HG03520 (cell line): ENCODE measurements around the gene SYT9.
"Not testable (repeated sequence)": the region's sequence is repeated elsewhere in the genome, so short reads cannot be mapped to it uniquely, and the experiment has no call there.

Source experiments
- ATAC-seq: cut with Tn5 transposase; IDR thresholded peaks from one replicate; pipeline ENCODE4 v1.9.1; 2021; ENCODE audit warnings: mild to moderate bottlenecking, moderate library complexity; ENCODE audit not compliant: unreplicated experiment

The SYT9 gene

DNA sequence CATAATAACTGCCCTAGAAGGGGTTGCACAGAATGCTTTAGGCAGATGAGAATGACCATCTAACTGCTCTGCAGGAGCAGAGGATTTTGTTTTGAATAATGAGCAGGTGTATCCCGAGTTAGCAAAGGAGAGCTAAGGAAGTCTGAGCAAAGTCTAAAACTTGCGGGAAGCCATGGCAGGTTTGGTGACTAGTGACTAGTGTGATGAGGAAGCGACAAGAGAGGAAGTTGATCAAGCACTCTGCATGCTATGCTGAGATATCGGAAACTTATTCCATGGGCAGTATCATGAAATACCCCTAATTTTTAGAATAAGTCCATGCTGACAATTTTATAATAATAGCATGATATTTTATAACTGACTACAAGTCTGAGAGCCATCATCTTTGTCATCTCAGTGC, 246.5 kb downstream of the SYT9 start:
- ATAC-seq = no peak

DNA sequence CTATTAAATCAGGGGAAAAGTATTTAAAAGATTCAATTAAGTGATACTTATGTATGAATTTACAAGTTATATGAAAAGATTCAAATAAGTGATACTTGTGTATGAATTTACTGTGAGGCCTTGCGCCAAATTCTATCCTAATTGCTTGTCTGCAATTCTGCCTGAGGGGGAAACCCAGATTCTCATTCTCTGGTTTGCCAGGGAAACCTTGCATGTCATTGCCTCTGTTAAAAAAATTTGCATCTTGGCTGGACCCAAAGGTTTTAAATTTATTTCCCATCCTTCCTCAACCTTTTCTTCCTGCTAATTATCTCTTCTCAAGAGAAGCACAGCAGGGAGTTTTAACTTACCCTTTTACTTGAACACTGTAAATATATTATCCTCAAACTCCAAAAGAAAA, 247.4 kb downstream of the SYT9 start:
- ATAC-seq = no peak

DNA sequence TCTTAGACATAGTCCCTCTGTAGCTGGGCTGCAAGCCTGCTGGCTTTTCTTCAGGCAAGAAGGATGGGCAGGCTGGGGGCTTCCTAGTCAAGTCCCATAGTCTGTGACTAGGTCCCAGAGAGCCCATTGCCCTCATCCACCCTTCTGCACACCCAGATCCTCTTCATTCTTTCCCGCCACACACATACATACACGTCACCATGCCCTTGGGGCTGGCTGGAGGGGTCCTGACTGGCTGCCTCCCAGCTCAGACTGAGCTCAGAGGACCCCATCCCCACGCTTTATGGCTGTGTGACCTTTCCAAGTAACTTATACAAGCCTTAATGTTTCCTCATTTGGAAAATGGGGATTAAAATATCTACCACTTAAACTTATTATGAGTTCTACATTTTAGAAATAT, 248.5 kb downstream of the SYT9 start:
- no peak for ATAC-seq

DNA sequence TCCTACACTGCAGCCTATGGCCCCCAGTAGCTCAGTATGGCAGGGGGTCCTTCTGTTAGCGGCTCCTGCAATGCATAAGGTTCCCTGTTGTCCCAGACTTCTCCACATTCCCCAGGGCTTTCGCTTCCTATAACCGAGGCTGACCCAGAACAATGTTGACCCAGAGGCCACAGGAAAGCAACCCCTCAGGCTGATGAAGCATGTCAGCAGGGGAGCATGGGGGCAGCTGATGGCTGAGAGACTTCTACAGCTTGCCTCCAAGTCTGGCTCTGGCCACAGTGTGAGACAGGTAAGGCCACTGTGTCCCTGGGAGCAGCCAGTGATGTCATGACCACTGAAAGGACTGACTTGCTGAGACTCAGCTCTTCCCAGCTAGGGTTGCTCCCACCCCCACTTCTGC, 249.5 kb downstream of the SYT9 start:
- ATAC-seq = no peak

DNA sequence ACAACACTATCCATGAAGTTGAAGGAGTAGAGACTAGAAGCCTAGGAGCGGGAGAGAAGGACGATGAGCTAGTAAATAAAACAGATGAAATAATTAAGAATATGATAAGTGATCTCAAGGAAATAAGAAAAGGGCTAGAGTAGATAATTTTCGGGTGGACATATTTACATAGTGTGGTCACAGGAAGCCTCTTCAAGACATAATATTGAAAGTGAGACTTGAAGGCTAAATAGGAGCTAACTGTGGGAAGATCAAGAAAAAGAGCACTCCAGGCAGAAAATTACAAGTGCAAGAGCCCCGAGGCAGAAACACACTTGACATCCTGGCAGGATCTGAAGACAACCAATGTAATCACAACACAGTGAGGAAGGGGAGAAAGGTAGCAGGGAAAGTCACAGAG, 250.2 kb downstream of the SYT9 start:
- ATAC-seq = no peak

DNA sequence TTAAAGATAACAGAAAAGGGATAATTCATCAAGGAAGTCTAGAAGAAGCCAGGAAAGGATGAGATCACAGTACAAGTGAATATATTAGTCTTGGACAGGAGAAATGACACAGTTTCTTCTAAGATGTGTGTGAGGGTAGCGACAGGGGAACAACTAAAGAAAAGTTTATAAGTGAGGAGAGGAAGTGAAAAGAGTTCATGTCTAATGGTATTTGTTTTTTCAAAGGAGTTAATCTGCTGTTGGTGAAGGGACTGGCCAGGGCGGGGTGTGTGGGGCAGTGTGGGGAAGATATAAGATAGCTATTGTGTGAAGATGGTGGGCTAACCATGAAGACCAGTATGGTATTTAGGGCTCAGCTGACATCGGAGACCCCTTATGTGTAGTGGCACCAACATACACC, 254.5 kb downstream of the SYT9 start:
- no peak for ATAC-seq

DNA sequence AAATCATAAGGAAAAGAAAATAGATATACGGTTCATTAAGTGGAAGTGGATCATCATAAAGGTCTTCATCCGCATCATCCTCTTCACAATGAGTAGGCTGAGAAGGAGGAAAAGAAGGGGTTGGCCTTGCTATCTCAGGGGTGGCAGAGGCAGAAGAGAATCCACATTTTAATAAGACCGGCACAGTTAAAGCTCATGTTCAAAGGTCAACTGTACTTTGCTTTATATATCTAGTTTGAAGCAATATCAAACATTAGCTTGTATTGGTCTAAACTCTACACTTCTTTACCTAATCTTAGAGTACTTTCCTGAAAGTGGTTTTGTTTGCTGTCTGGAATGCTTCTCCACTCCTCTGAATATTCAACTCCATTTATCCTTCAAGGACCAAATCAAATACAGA, 256.4 kb downstream of the SYT9 start:
- ATAC-seq = no peak

DNA sequence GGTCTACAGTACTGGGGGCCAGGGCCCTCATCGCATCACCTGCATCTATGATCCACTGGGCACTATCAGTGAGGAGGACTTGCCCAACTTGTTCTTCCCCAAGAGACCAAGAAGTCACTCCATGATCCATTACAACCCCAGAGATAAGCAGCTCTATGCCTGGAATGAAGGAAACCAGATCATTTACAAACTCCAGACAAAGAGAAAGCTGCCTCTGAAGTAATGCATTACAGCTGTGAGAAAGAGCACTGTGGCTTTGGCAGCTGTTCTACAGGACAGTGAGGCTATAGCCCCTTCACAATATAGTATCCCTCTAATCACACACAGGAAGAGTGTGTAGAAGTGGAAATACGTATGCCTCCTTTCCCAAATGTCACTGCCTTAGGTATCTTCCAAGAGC, 258.3 kb downstream of the SYT9 start:
- ATAC-seq = no peak

DNA sequence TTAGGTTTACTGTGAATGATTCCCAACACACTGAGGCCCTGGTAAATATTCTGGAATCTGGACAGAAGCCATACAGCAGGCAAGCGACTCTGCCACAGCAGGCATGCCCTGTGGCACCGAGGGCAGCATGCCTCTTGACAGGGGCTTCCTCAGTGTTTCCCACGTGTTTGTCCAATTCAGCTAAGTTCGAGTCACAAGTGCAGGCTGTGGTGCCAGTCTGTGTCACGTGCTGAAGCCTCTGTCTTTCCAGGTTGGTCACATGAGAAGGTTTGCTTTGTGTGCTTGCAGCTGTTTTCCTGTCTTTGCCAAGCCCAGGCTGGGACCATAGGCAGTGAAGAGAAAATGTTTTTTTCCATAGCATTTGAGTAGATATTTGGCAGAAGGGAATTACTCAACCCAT, 259.7 kb downstream of the SYT9 start:
- no peak for ATAC-seq

DNA sequence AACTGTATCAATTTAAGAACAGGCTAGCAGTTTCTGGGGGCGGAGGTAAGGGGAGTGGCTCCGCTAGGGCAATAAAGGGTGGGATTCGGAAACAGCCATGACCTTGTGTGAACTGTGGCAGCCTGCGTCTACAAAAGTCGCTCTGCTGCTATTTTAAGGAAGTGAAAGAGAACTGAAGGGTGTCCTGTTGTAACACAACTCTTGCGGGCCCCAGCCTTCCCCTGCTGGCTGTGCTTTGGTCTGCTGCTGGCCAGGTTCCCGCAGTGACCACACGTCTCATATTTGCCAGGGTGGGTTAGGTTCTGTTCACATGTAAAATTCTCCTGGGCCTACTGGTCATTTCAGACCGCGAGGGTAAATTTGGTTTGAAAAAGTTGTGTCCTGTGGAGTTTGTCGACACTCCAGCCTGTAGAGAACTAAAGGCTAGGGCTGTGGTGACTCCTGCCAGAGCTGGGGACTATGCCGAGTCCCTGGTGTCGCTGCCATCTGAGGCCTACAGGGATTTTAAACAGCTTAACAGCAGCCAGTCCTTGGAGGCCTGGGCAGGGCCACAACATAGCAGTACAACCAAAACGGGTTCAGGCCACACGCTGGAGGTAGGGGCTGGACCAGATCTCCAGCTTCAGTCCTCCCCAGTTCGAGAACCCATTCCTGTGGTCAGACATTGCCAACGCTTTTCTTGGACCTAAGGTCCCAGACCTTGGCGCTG, 261.0 kb downstream of the SYT9 start:
- peak; percentile 71 for ATAC-seq

DNA sequence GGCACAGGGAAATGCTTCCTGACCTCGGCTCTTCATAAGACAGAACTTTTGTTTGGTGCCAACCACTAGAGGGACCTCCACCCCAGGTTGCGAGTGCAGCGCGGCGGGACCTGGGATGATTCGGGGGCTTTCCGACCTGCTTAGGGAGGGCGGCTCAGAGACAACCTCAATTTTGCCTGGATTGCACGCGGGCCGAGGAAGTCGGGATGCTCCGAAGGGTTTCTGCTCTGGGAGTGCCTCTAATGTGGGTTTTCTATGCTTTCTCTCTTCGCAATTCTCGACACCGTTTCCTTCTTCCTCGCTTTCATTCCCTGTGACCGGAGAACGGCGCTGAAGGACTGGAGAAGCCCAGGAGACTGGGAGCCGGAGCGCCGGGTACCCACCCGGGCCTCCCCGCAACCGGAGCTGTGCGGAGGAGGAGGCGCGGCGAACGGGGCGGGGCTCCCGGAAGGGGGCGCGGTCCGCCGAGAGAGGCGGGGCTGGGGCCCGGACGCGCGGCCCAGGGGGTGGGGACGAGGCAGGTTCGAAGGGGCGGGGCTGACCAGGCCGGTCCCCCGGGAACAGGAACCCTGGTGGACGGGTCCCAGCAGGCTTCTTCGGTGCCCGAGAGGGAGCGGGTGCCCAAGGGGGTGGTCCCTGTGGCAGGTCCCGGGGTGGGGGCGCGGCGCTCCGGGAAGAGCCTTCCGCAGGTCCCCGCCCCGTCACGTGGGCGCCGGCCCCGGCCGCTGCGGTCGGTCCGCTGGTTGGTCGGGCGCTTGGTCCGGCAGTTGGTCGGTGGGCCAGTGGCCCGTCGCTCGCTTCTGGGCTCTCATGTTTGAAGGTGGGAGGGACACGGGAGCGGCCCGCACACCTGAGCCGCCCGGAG, 261.8 kb downstream of the SYT9 start, which contains the start of gene PPFIBP2:
Gene PPFIBP2, plus strand, starts transcription at position 766 of the 865 bp plus-strand sequence. CDS start 35,477 bp downstream, outside the sequence.
- peak; percentile 58 for ATAC-seq

DNA sequence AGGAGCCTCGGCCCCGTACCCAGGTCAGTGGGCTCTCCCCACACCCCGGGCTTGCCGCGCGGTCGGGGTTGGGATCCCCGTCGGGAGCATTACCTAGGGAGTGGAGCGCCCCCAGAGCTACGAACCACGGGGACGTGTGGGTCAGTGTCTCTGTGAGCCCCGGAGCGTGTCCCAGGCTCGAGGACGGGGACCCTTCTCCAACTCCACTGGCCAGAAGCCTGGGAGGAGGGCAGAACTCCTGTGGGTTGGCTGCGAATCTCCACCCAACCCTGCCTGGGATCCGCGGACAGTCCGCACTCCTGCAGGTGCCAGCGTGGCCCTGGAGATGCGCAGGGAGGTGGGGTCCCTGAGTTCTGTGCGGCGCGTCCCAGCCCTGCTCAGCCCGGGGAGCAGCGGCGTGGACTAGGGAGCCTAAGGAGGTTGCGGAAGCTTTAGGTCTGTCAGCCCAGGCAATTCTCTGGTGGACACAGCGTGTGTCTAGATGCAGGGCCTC, 262.4 kb downstream of the SYT9 start:
- no peak for ATAC-seq

DNA sequence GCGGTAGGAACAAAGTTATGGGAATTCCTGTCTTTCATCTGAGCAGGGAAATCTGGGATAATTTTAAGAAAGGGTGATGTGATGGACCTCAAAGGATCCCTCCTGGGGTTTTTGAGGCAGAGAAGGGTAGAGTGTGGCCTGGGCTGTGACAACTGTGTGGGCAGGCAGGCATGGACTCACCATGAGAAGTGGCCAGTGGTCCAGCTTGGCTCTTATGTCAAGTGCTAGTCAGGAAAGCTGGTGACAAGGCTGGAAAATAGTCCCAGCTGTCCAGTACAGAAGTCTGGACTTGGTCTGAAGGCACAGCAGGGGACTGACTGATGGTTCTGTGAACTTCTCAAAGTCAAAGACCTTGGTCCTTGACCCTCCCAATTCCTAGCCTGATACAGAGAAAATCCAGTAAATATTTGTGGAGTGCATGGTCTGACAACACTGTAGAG, 263.8 kb downstream of the SYT9 start:
- ATAC-seq = no peak

DNA sequence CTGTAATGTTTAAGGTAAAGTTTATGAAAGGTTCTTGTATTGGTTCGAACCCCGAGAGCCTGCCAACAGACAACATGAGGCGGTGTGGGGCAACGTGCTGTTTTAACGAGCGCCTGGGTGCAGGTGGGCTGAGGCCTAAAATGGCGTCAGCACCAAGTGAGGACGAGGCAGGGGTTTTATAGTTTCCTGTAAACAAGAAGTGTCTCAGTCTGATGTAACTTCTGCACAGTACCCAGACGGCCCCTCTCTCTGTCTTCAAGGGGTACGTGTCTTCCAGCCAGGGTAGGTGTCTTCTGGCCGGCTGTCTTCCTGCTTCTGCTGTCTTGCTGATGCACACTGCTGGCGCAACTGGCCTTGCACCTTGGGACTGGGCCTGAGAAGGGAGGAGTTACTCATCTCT, 264.8 kb downstream of the SYT9 start:
- ATAC-seq = no peak

DNA sequence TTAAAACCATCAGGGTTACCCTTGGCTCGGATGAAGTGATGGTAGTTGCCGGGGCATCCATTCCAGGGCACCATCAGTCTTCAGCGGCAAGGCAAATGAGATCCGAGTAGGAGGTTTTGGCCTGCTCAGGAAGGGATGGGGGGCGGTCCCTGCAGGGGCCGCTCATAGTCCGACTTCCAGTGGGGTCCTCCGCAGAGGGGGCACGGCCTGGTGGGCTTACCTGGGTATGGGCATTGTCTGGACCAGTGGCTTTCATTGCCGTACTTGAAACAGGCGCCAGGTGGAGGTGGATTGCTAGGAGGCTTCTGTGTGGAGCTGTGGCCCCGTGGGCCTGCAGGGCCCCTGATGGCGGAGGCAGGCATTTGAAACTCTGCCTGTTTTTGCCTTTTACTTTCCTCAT, 266.0 kb downstream of the SYT9 start:
- ATAC-seq = not testable (repeated sequence)
